Mesenchymal stem cell (in vitro differentiated cells and primary cell): ENCODE results near the gene SORCS1.

Experiments
- DNase-seq: peaks from one replicate; pipeline ENCODE4 v3.0.0-alpha.2; 2013
- H2AFZ ChIP-seq: one replicate; pipeline ENCODE4 v1.6.1; 2013; ENCODE audit warnings: low read depth, mild to moderate bottlenecking, control low read depth, inconsistent platforms, low read length, moderate library complexity
- H2AK5ac ChIP-seq: 2 replicates; pipeline ENCODE4 v1.6.1; 2013; ENCODE audit warnings: low read length, moderate library complexity, mild to moderate bottlenecking, inconsistent platforms; ENCODE audit not compliant: severe bottlenecking
- H2BK120ac ChIP-seq: one replicate; pipeline ENCODE4 v1.6.1; 2013; ENCODE audit warnings: low read depth, mild to moderate bottlenecking, inconsistent platforms, low read length, moderate library complexity
- H2BK12ac ChIP-seq, 2 experiments: one replicate each; pipeline ENCODE4 v1.6.1; 2013; ENCODE audit warnings: inconsistent platforms in 2 of 2, low read length in 2 of 2, mild to moderate bottlenecking in 2 of 2, moderate library complexity in 2 of 2, control low read depth in 1 of 2
- H2BK15ac ChIP-seq: one replicate; pipeline ENCODE4 v1.6.1; 2013; ENCODE audit warnings: mild to moderate bottlenecking, low read depth, inconsistent platforms; ENCODE audit not compliant: poor library complexity, severe bottlenecking
- H2BK5ac ChIP-seq: 2 replicates; pipeline ENCODE4 v1.6.1; 2013; ENCODE audit warnings: low read depth, mild to moderate bottlenecking, low read length, control low read depth, inconsistent platforms; ENCODE audit not compliant: poor library complexity, severe bottlenecking
- H3K14ac ChIP-seq, 2 experiments: one replicate each; pipeline ENCODE4 v1.6.1; 2013; ENCODE audit warnings: inconsistent platforms in 2 of 2, low read length in 2 of 2, control low read depth in 1 of 2, mild to moderate bottlenecking in 1 of 2, moderate library complexity in 1 of 2
- H3K18ac ChIP-seq, 2 experiments: one replicate each; pipeline ENCODE4 v1.6.1; 2013; ENCODE audit warnings: inconsistent platforms in 2 of 2, low read length in 2 of 2, control low read depth in 1 of 2, low read depth in 1 of 2, mild to moderate bottlenecking in 1 of 2
- H3K23ac ChIP-seq, 2 experiments: one replicate each; pipeline ENCODE4 v1.6.1; 2013; ENCODE audit warnings: inconsistent platforms in 2 of 2, low read length in 2 of 2, mild to moderate bottlenecking in 2 of 2, moderate library complexity in 2 of 2, control low read depth in 1 of 2
- H3K27ac ChIP-seq: 2 replicates; pipeline ENCODE4 v1.5.1; 2013; ENCODE audit warnings: mild to moderate bottlenecking, moderate library complexity, low read length, control low read depth, inconsistent platforms; ENCODE audit not compliant: poor library complexity, severe bottlenecking
- H3K27me3 ChIP-seq, 2 experiments: 2 replicates each; pipeline versions ENCODE4 v1.6.1 to v1.7.0; 2013; ENCODE audit warnings: low read length in 2 of 2, mild to moderate bottlenecking in 2 of 2, moderate library complexity in 2 of 2, control low read depth in 1 of 2, inconsistent platforms in 1 of 2; ENCODE audit not compliant: control insufficient read depth in 1 of 2, insufficient read depth in 1 of 2
- H3K36me3 ChIP-seq, 2 experiments: 2 replicates each; pipeline versions ENCODE4 v1.6.1 to v1.7.0; 2013; ENCODE audit warnings: low read length in 2 of 2, control low read depth in 1 of 2, inconsistent platforms in 1 of 2, low read depth in 1 of 2, mild to moderate bottlenecking in 1 of 2; ENCODE audit not compliant: insufficient read depth in 2 of 2, control insufficient read depth in 1 of 2
- H3K4ac ChIP-seq, 2 experiments: one replicate each; pipeline ENCODE4 v1.6.1; 2013; ENCODE audit warnings: inconsistent platforms in 2 of 2, low read length in 2 of 2, mild to moderate bottlenecking in 2 of 2, moderate library complexity in 2 of 2, control low read depth in 1 of 2, low read depth in 1 of 2
- H3K4me1 ChIP-seq: 2 replicates; pipeline ENCODE4 v1.6.1; 2013; ENCODE audit warnings: low read depth, low read length, control low read depth; ENCODE audit not compliant: control insufficient read depth, insufficient read depth
- H3K4me2 ChIP-seq: 2 replicates; pipeline ENCODE4 v1.6.1; 2013; ENCODE audit warnings: low read length, mild to moderate bottlenecking, inconsistent platforms; ENCODE audit not compliant: poor library complexity, severe bottlenecking
- H3K4me3 ChIP-seq, 2 experiments: 2 replicates each; pipeline versions ENCODE4 v1.5.1 to v1.7.0; 2013; ENCODE audit warnings: low read length in 2 of 2, mild to moderate bottlenecking in 2 of 2, control low read depth in 1 of 2, low read depth in 1 of 2; ENCODE audit not compliant: insufficient read depth in 1 of 2
- H3K79me1 ChIP-seq: replicated peaks from 2 replicates; pipeline ENCODE4 v1.6.1; 2013; ENCODE audit warnings: mild to moderate bottlenecking, control low read depth, low read length, inconsistent platforms; ENCODE audit not compliant: poor library complexity, severe bottlenecking
- H3K9ac ChIP-seq: 2 replicates; pipeline ENCODE4 v1.7.0; 2013; ENCODE audit warnings: mild to moderate bottlenecking, low read length, moderate library complexity
- H3K9me3 ChIP-seq: 2 replicates; pipeline ENCODE4 v1.7.0; 2013; ENCODE audit warnings: mild to moderate bottlenecking, low read length; ENCODE audit not compliant: control insufficient read depth
- H4K8ac ChIP-seq: one replicate; pipeline ENCODE4 v1.6.1; 2013; ENCODE audit warnings: inconsistent platforms, mild to moderate bottlenecking, low read length, moderate library complexity
- H4K91ac ChIP-seq: one replicate; pipeline ENCODE4 v1.6.1; 2013; ENCODE audit warnings: mild to moderate bottlenecking, low read length, inconsistent platforms
- WGBS: methylation state at CpG from one replicate; pipeline ENCODE4 v1.1.7; 2013; ENCODE audit warnings: mixed read lengths; 5-methylcytosine and 5-hydroxymethylcytosine counted together

SORCS1 gene

GRCh38 chr10:106980495-106981451 is 183.7 kb downstream of the SORCS1 start:
- Histone ChIP-seq H3K23ac (no peak overlapping the region), H2BK15ac (no peak overlapping the region), H3K4me1 (no peaks in the 10 kb centered on the region), H3K9me3 (no peaks in the 10 kb centered on the region), H3K27ac (no peak overlapping the region), H2AFZ (no peak overlapping the region), H4K8ac (no peak overlapping the region), H3K27me3 (no peaks in the 10 kb centered on the region), H3K36me3 (no peaks in the 10 kb centered on the region), H2BK12ac (no peak overlapping the region), H2BK120ac (no peak overlapping the region), H3K9ac (no peak overlapping the region), H2AK5ac (no peak overlapping the region), H3K79me1 (no peaks in the 10 kb centered on the region), H3K14ac (no peak overlapping the region), H3K4me3 (no peak overlapping the region), H2BK5ac (no peak overlapping the region), H3K4ac (no peak overlapping the region), H4K91ac (no peak overlapping the region), H3K18ac (no peak overlapping the region), H3K4me2 (no peak overlapping the region)
- WGBS: 40% methylated on average over 1 of the region's 4 CpGs
- DNase-seq: no peak

GRCh38 chr10:106978756-106979155 is 185.8 kb downstream of the SORCS1 start:
- Histone ChIP-seq H3K27ac (no peak overlapping the region), H3K14ac (no peak overlapping the region), H2BK120ac (no peak overlapping the region), H3K23ac (no peak overlapping the region), H4K91ac (no peak overlapping the region), H3K9ac (no peak overlapping the region), H2BK15ac (no peak overlapping the region), H3K79me1 (no peaks in the 10 kb centered on the region), H3K4me1 (no peaks in the 10 kb centered on the region), H3K9me3 (no peaks in the 10 kb centered on the region), H2BK12ac (no peak overlapping the region), H3K18ac (no peak overlapping the region), H2AFZ (no peak overlapping the region), H3K4me3 (no peak overlapping the region), H2BK5ac (no peak overlapping the region), H4K8ac (no peak overlapping the region), H3K4ac (no peak overlapping the region), H3K27me3 (no peaks in the 10 kb centered on the region), H2AK5ac (no peak overlapping the region), H3K4me2 (no peak overlapping the region), H3K36me3 (no peaks in the 10 kb centered on the region)
- DNase-seq: no peak
- WGBS: 100% methylated on average over 1 of the region's 2 CpGs

DNA sequence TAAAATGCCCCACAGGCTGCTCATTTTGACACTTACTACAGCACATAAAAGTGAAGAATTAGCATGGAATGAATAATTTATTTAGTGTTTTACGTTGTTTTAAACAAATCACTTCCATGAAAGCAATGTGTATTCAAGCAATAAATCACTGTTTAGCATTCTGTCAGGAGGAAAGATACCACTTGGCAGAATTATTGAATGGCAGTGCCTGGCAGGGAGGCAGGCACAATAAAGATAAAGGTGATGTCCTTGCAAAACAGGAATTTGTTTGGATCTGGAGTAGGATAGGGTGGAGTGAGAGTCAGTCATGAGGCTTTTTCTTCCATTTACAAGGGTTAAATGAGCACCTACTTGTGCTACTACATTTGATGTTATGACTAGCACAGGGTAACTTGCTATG is 190.8 kb downstream of the SORCS1 start:
- no peak overlapping the region for H4K8ac ChIP-seq
- no peak overlapping the region for H2BK15ac ChIP-seq
- no peak for DNase-seq
- no peak overlapping the region for H2AK5ac ChIP-seq
- H3K14ac ChIP-seq: no peak overlapping the region
- no peaks in the 10 kb centered on the region for H3K9me3 ChIP-seq
- no peak overlapping the region for H3K23ac ChIP-seq
- no peaks in the 10 kb centered on the region for H3K36me3 ChIP-seq
- no peak overlapping the region for H2BK5ac ChIP-seq
- no peaks in the 10 kb centered on the region for H3K79me1 ChIP-seq
- H2BK12ac ChIP-seq: no peak overlapping the region
- H3K4me1 ChIP-seq: no peaks in the 10 kb centered on the region
- H2BK120ac ChIP-seq: no peak overlapping the region
- H3K4me2 ChIP-seq: no peak overlapping the region
- H3K9ac ChIP-seq: no peak overlapping the region
- no peak overlapping the region for H2AFZ ChIP-seq
- H3K27ac ChIP-seq: no peak overlapping the region
- H3K4me3 ChIP-seq: no peak overlapping the region
- no CpG with 5 or more reads among the region's 1 CpG for WGBS
- no peak overlapping the region for H3K4ac ChIP-seq
- no peak overlapping the region for H3K18ac ChIP-seq
- H4K91ac ChIP-seq: no peak overlapping the region
- H3K27me3 ChIP-seq: no peaks in the 10 kb centered on the region

DNA sequence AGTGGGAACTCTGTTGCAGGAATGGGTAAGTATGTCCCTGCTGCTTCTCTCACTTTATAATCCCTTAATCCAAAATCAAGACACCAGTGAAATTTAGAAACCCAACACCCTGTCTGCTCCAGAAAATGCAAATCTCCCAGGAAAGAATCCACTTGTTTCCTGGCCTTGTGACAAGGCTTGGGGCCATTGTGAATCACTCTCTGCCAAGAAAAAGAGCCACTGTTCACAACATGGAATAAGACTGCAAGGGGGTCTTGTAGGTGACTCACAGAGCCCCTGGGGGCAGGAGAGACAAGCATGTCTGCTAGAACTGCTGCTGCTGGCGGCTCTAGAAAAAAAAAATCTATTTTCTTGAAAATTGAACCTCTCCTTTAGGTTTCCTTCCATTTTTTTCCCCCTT is 191.2 kb downstream of the SORCS1 start:
- Histone ChIP-seq H3K9me3 (no peaks in the 10 kb centered on the region), H3K23ac (no peak overlapping the region), H2BK15ac (no peak overlapping the region), H4K91ac (no peak overlapping the region), H3K36me3 (no peaks in the 10 kb centered on the region), H3K9ac (no peak overlapping the region), H3K18ac (no peak overlapping the region), H3K4me2 (no peak overlapping the region), H2AK5ac (no peak overlapping the region), H2AFZ (no peak overlapping the region), H3K14ac (no peak overlapping the region), H2BK5ac (no peak overlapping the region), H2BK12ac (no peak overlapping the region), H3K27me3 (no peaks in the 10 kb centered on the region), H3K27ac (no peak overlapping the region), H4K8ac (no peak overlapping the region), H2BK120ac (no peak overlapping the region), H3K4ac (no peak overlapping the region), H3K4me3 (no peak overlapping the region), H3K4me1 (no peaks in the 10 kb centered on the region), H3K79me1 (no peaks in the 10 kb centered on the region)
- 9% methylated on average over 1 of the region's 1 CpG for WGBS
- no peak for DNase-seq
